HG03558 (cell line): ENCODE data around the gene DNAAF1.

Experiments
- ATAC-seq: cut with Tn5 transposase; IDR thresholded peaks from one replicate; pipeline ENCODE4 v1.9.1; 2021; ENCODE audit warnings: moderate number of reproducible peaks; ENCODE audit not compliant: unreplicated experiment; ENCODE audit errors: extremely low read depth

The DNAAF1 gene

GRCh38 chr16:84182104-84182503 lies 37.0 kb downstream of the DNAAF1 start:
- no peak for ATAC-seq

- ATAC-seq: no peak
These were observed 37.8 kb downstream of the DNAAF1 start for GRCh38 chr16:84182680-84183571.

- no peak for ATAC-seq
These were observed 38.4 kb downstream of the DNAAF1 start for GRCh38 chr16:84183572-84183875.

GRCh38 chr16:84183911-84184591 lies 38.9 kb downstream of the DNAAF1 start:
- ATAC-seq: no peak

- ATAC-seq: no peak
These were observed 39.7 kb downstream of the DNAAF1 start for GRCh38 chr16:84184775-84185174.

- ATAC-seq: peak; percentile 75
These were observed 41.8 kb downstream of the DNAAF1 start, which contains the start of gene TAF1C for GRCh38 chr16:84186685-84187437. Gene TAF1C, minus strand, starts transcription at chr16:84187057. Its CDS starts 2,069 bp downstream, at chr16:84184988.

GRCh38 chr16:84190731-84191388 lies 45.8 kb downstream of the DNAAF1 start, which contains the start of gene ADAD2:
Gene ADAD2, plus strand, starts transcription at chr16:84191157. Its CDS starts 74 bp downstream, at chr16:84191231.
- ATAC-seq: no peak

- no peak for ATAC-seq
These were observed 46.4 kb downstream of the DNAAF1 start for GRCh38 chr16:84191466-84191865.

GRCh38 chr16:84193480-84193879 lies 48.4 kb downstream of the DNAAF1 start:
- ATAC-seq: no peak

- no peak for ATAC-seq
These were observed 48.9 kb downstream of the DNAAF1 start for GRCh38 chr16:84194018-84194417.

GRCh38 chr16:84194470-84195200 lies 49.5 kb downstream of the DNAAF1 start:
- no peak for ATAC-seq

GRCh38 chr16:84195201-84196093 lies 50.3 kb downstream of the DNAAF1 start:
- no peak for ATAC-seq

- no peak for ATAC-seq
These were observed 51.0 kb downstream of the DNAAF1 start for GRCh38 chr16:84196101-84196500.

- no peak for ATAC-seq
These were observed 51.8 kb downstream of the DNAAF1 start for GRCh38 chr16:84196727-84197394.

GRCh38 chr16:84197466-84198128 lies 52.5 kb downstream of the DNAAF1 start:
- ATAC-seq: no peak

- no peak for ATAC-seq
These were observed 53.3 kb downstream of the DNAAF1 start for GRCh38 chr16:84198401-84198800.

GRCh38 chr16:84199097-84199496 lies 54.0 kb downstream of the DNAAF1 start:
- no peak for ATAC-seq

GRCh38 chr16:84199861-84200260 lies 54.8 kb downstream of the DNAAF1 start:
- no peak for ATAC-seq
